Endothelial cell of umbilical vein (primary cell): ENCODE results near the gene NUDCD3. TPM values are rescaled to one million over a fixed set of nuclear protein-coding genes. Genes with fewer than 3 reads are reported as not detected.

Experiments used
- BruUV-seq: library from RNA; stranded (reverse); fragments of 400-500 nt; replicated peaks from 2 replicates; lab custom pipeline; 2021; lab: Mats Ljungman, UMichigan
- CTCF ChIA-PET: fragments of 300-600, 350-600 bp; sonication (Branson Sonifier 250); formaldehyde crosslinking; loops from one replicate; lab custom pipeline; 2021; ENCODE audit warnings: antibody characterized with exemption, inconsistent platforms; lab: Charles Lee
- POLR2A ChIA-PET: fragments of 300-600, 350-600 bp; sonication (Branson Sonifier 250); formaldehyde crosslinking; loops from one replicate; lab custom pipeline; 2021; ENCODE audit warnings: antibody characterized with exemption, inconsistent platforms; lab: Charles Lee
- DNase-seq: peaks from one replicate; pipeline ENCODE4 v3.0.0-alpha.2; 2011; ENCODE audit warnings: low read depth, low spot score
- FAIRE-seq: peaks from 2 replicates; lab custom pipeline; 2011; peaks lifted over from hg19 to GRCh38; lab: Jason Lieb, UNC
- H2AFZ ChIP-seq: 2 replicates; pipeline ENCODE4 v1.6.0; 2012; ENCODE audit warnings: low read depth, low read length, control low read depth, inconsistent platforms
- H3K27ac ChIP-seq: 2 replicates; pipeline ENCODE4 v1.5.1; 2011; ENCODE audit warnings: low read depth, mild to moderate bottlenecking, control low read depth, low read length, moderate library complexity; ENCODE audit not compliant: insufficient read depth
- H3K27me3 ChIP-seq, 2 experiments: 2 replicates each; pipeline versions ENCODE4 v1.6.0 to v1.6.1; 2011; ENCODE audit warnings: low read length in 2 of 2, mixed read lengths in 1 of 2; ENCODE audit not compliant: control insufficient read depth in 2 of 2, insufficient read depth in 2 of 2
- H3K36me3 ChIP-seq, 2 experiments: 2 replicates in 1 of 2; 3 replicates in 1 of 2; pipeline ENCODE4 v1.5.1; 2011; ENCODE audit warnings: low read length in 2 of 2, mild to moderate bottlenecking in 1 of 2, moderate library complexity in 1 of 2; ENCODE audit not compliant: control insufficient read depth in 2 of 2, insufficient read depth in 2 of 2; ENCODE audit errors: extremely low read depth in 1 of 2
- H3K4me1 ChIP-seq: 3 replicates; pipeline ENCODE4 v1.5.1; 2011; ENCODE audit warnings: mild to moderate bottlenecking, low read length; ENCODE audit not compliant: control insufficient read depth, insufficient read depth; ENCODE audit errors: extremely low read depth
- H3K4me2 ChIP-seq: 2 replicates; pipeline ENCODE4 v1.6.1; 2011; ENCODE audit warnings: low read length, control low read depth, mixed read lengths; ENCODE audit not compliant: insufficient read depth
- H3K4me3 ChIP-seq, 3 experiments: fragments of 200-600 bp in 1 of 3; sonication (generic), shearing (Covaris generic) in 1 of 3; replicated peaks in 1 of 3; 2 replicates each; pipeline ENCODE4 v1.5.1; 2011 to 2016; ENCODE audit warnings: control low read depth in 3 of 3, low read length in 3 of 3, mild to moderate bottlenecking in 2 of 3, inconsistent platforms in 1 of 3, low read depth in 1 of 3, moderate library complexity in 1 of 3; ENCODE audit not compliant: insufficient read depth in 1 of 3
- H3K79me2 ChIP-seq: 2 replicates; pipeline ENCODE4 v1.6.0; 2012; ENCODE audit warnings: low read length, inconsistent platforms; ENCODE audit not compliant: control insufficient read depth, insufficient read depth
- H3K9ac ChIP-seq: replicated peaks from 2 replicates; pipeline ENCODE3; 2011; ENCODE audit warnings: low read length, control low read depth; ENCODE audit not compliant: insufficient read depth; ENCODE audit errors: extremely low read depth
- H3K9me1 ChIP-seq: replicated peaks from 3 replicates; pipeline ENCODE4 v1.6.0; 2011; ENCODE audit warnings: mild to moderate bottlenecking, low read length; ENCODE audit not compliant: control insufficient read depth, insufficient read depth; ENCODE audit errors: extremely low read depth
- H3K9me3 ChIP-seq: replicated peaks from 2 replicates; pipeline ENCODE4 v1.5.1; 2012; ENCODE audit warnings: low read length, inconsistent platforms; ENCODE audit not compliant: control insufficient read depth, insufficient read depth
- H4K20me1 ChIP-seq: replicated peaks from 2 replicates; pipeline ENCODE3; 2011; ENCODE audit warnings: mild to moderate bottlenecking, low read length; ENCODE audit not compliant: control insufficient read depth, insufficient read depth; ENCODE audit errors: extremely low read depth
- CTCF ChIP-seq, 2 donors: IDR thresholded peaks; 1 replicate in 1 of 2; 2 replicates in 1 of 2; pipeline ENCODE4 v1.5.1; 2011; ENCODE audit warnings: low read length in 2 of 2, mild to moderate bottlenecking in 2 of 2, moderate library complexity in 2 of 2, control low read depth in 1 of 2, inconsistent platforms in 1 of 2, low read depth in 1 of 2; ENCODE audit not compliant: insufficient read depth in 1 of 2; ENCODE audit errors: extremely low read depth in 1 of 2
- EZH2 ChIP-seq: IDR thresholded peaks from 2 replicates; pipeline ENCODE4 v1.6.1; 2012; ENCODE audit warnings: borderline replicate concordance, low read depth, mild to moderate bottlenecking, moderate library complexity, low read length, inconsistent platforms; ENCODE audit not compliant: severe bottlenecking
- FOS ChIP-seq: IDR thresholded peaks from 2 replicates; pipeline ENCODE4 v1.6.1; 2011; ENCODE audit warnings: mild to moderate bottlenecking, low read length, moderate library complexity, borderline replicate concordance; ENCODE audit not compliant: insufficient read depth
- GATA2 ChIP-seq: IDR thresholded peaks from 2 replicates; pipeline ENCODE4 v1.7.0; 2011; ENCODE audit warnings: low read depth, mild to moderate bottlenecking, moderate library complexity, mixed read lengths, low read length; ENCODE audit not compliant: insufficient read length, insufficient read depth
- JUN ChIP-seq: IDR thresholded peaks from 2 replicates; pipeline ENCODE4 v1.6.1; 2011; ENCODE audit warnings: borderline replicate concordance, low read depth; ENCODE audit not compliant: insufficient read length, insufficient read depth
- MAX ChIP-seq: IDR thresholded peaks from 2 replicates; pipeline ENCODE4 v1.6.1; 2011; ENCODE audit not compliant: insufficient read depth, insufficient read length
- MYC ChIP-seq: IDR thresholded peaks from one replicate; pipeline ENCODE4 v1.6.1; 2011; ENCODE audit warnings: mild to moderate bottlenecking, low read depth, low read length
- POLR2A ChIP-seq: IDR thresholded peaks from 2 replicates; pipeline ENCODE4 v1.6.1; 2012; ENCODE audit warnings: low read depth, mild to moderate bottlenecking, control low read depth, low read length
- POLR2AphosphoS5 ChIP-seq: IDR thresholded peaks from 2 replicates; pipeline ENCODE4 v1.6.1; 2012; ENCODE audit warnings: low read depth, mild to moderate bottlenecking, control low read depth, low read length, moderate library complexity; ENCODE audit not compliant: insufficient read depth
- dilution Hi-C: fragments of 300-500 bp; cut with MboI; formaldehyde crosslinking; loops from one replicate; pipeline ENCODE4 v1.15.0; 2019; ENCODE audit warnings: low sequenced_read_pairs; ENCODE audit not compliant: extremely low pct_ligation_motif_present
- intact Hi-C: fragments of 100-400 bp; cut with micrococcal nuclease; formaldehyde crosslinking; loops from one replicate; pipeline ENCODE4 v1.10.0; 2022
- polyA plus RNA-seq, 4 experiments: library from polyadenylated mRNA; depleted of rRNA in 3 of 4; stranded (reverse) in 3 of 4; unstranded in 1 of 4; fragments of >200 nt; gene quantifications; 2 replicates each; pipeline versions ENCODE4 v1.2.1 to v1.2.3, GENCODE V29; 2011 to 2012; ENCODE audit warnings: missing spikeins in 1 of 4
- total RNA-seq: library from RNA; stranded (reverse); gene quantifications from 2 replicates; pipeline ENCODE4 v1.2.3, GENCODE V29; 2021

The NUDCD3 gene
- total and polyA plus RNA-seq, 2 donors (not counting 3 experiments of a cell fraction or from before 2014, with no cell fraction given), result 50.6 to 137 TPM

GRCh38 chr7:44519546-44519945 lies 29.1 kb upstream of the NUDCD3 start:
- H3K27ac ChIP-seq, result no peak overlapping the region
- H3K4me1 ChIP-seq, result no peaks in the 10 kb centered on the region
- dilution Hi-C loops, result no loop called here
- H2AFZ ChIP-seq, result no peak overlapping the region
- H3K79me2 ChIP-seq, result no peaks in the 10 kb centered on the region
- no peaks in the 10 kb centered on the region for H3K36me3 ChIP-seq
- H3K4me2 ChIP-seq, result no peak overlapping the region
- H4K20me1 ChIP-seq, result no peaks in the 10 kb centered on the region
- no peak overlapping the region for H3K4me3 ChIP-seq
- H3K9me1 ChIP-seq, result no peaks in the 10 kb centered on the region
- intact Hi-C loops, result no loop called here
- H3K9me3 ChIP-seq, result no peaks in the 10 kb centered on the region
- FAIRE-seq, result no peak
- POLR2A ChIA-PET, result no interaction called here
- H3K27me3 ChIP-seq, result peaks cover 6 to 8% of the 10 kb centered on the region in 2 experiments
- CTCF ChIA-PET, result interaction anchor here (0.7 to 3.0 kb wide), 5 partner anchors 15 to 171 kb away, joined by 3 to 17 read pairs (median 4); no protein-coding TSS in a partner anchor
- DNase-seq, result no peak
- no TSS peak for BruUV-seq
- no peak overlapping the region for H3K9ac ChIP-seq
- TF ChIP-seq GATA2, result no peak
- no peak for TF ChIP-seq POLR2AphosphoS5

- ChIA-PET CTCF (interaction anchor here (1.0 to 3.0 kb wide), 3 partner anchors 16 to 170 kb away, joined by 3 to 17 read pairs (median 4); no protein-coding TSS in a partner anchor), POLR2A (no interaction called here)
- DNase-seq, result no peak
- H4K20me1 ChIP-seq, result no peaks in the 10 kb centered on the region
- peaks cover 3 to 6% of the 10 kb centered on the region in 2 experiments for H3K27me3 ChIP-seq
- no TSS peak for BruUV-seq
- H3K79me2 ChIP-seq, result no peaks in the 10 kb centered on the region
- FAIRE-seq, result no peak
- no peak overlapping the region for H3K4me3 ChIP-seq
- no peaks in the 10 kb centered on the region for H3K36me3 ChIP-seq
- no peak overlapping the region for H2AFZ ChIP-seq
- TF ChIP-seq MYC (no peak), EZH2 (no peak), POLR2A (no peak), POLR2AphosphoS5 (no peak), CTCF (IDR thresholded peaks at IDR 0.05; ENCODE audit: extremely low read depth in 1 of 2, insufficient read depth in 1 of 2, low read depth in 1 of 2, low read length in 2 of 2) (no peak), JUN (no peak), MAX (no peak), GATA2 (no peak), FOS (no peak)
- no peaks in the 10 kb centered on the region for H3K9me1 ChIP-seq
- H3K9ac ChIP-seq, result no peak overlapping the region
- dilution Hi-C loops, result no loop called here
- no peak overlapping the region for H3K4me2 ChIP-seq
- H3K9me3 ChIP-seq, result no peaks in the 10 kb centered on the region
- no peak overlapping the region for H3K27ac ChIP-seq
- intact Hi-C loops, result no loop called here
- no peaks in the 10 kb centered on the region for H3K4me1 ChIP-seq
Observed at GRCh38 chr7:44518761-44519160, 28.3 kb upstream of the NUDCD3 start.
